HUES6 (cell line): ENCODE data around the gene CPPED1.
"Not testable (repeated sequence)": the region's sequence is repeated elsewhere in the genome, so short reads cannot be mapped to it uniquely, and the experiment has no call there.

ENCODE experiments used
- H3K27ac ChIP-seq: 2 replicates; pipeline ENCODE4 v1.7.0; 2013; ENCODE audit warnings: low read depth, mild to moderate bottlenecking, low read length, inconsistent platforms
- H3K27me3 ChIP-seq: 2 replicates; pipeline ENCODE4 v1.6.1; 2013; ENCODE audit warnings: low read length; ENCODE audit not compliant: control insufficient read depth, insufficient read depth
- H3K36me3 ChIP-seq: 2 replicates; pipeline ENCODE4 v1.6.1; 2013; ENCODE audit warnings: low read length; ENCODE audit not compliant: control insufficient read depth, insufficient read depth
- H3K4me1 ChIP-seq: 2 replicates; pipeline ENCODE4 v1.6.1; 2013; ENCODE audit warnings: low read length; ENCODE audit not compliant: control insufficient read depth, insufficient read depth
- H3K4me3 ChIP-seq: 2 replicates; pipeline ENCODE4 v1.5.1; 2013; ENCODE audit warnings: low read depth, low read length
- H3K9ac ChIP-seq: one replicate; pipeline ENCODE4 v1.6.1; 2013; ENCODE audit warnings: mild to moderate bottlenecking, low read length
- H3K9me3 ChIP-seq: 2 replicates; pipeline ENCODE4 v1.6.1; 2013; ENCODE audit warnings: low read depth, low read length; ENCODE audit not compliant: control insufficient read depth, insufficient read depth

CPPED1 gene

DNA sequence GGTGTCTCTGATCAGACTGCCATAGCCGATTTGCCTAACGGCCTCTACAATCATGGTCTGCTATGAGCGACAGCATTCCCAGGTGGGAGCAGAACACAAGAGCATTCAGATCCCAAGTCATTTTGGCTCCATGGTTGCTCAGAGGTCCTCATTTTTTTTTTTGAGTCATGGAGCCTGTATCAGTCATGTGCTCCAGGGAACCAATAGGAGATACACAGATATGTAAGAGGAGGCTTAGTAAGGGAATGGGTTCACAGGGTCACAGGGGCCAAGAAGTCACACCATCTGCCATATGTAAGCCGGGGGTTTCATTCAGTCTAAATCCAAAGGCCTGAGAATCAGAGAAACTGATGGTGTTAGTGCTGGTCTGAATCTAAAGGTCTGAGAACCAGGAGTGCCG is 36.8 kb downstream of the CPPED1 start:
- no peak overlapping the region for H3K4me3 ChIP-seq
- no peak overlapping the region for H3K9ac ChIP-seq
- H3K36me3 ChIP-seq: no peaks in the 10 kb centered on the region
- H3K4me1 ChIP-seq: no peaks in the 10 kb centered on the region
- H3K27me3 ChIP-seq: no peaks in the 10 kb centered on the region
- H3K9me3 ChIP-seq: no peaks in the 10 kb centered on the region
- H3K27ac ChIP-seq: no peak overlapping the region

GRCh38 chr16:12766208-12766607 is 37.5 kb downstream of the CPPED1 start:
- H3K9ac ChIP-seq, H3K4me1 ChIP-seq, H3K4me3 ChIP-seq, H3K27me3 ChIP-seq, H3K36me3 ChIP-seq, H3K27ac ChIP-seq, H3K9me3 ChIP-seq: not testable (repeated sequence)

GRCh38 chr16:12764813-12765488 is 38.7 kb downstream of the CPPED1 start:
- H3K9ac ChIP-seq: no peak overlapping the region
- no peaks in the 10 kb centered on the region for H3K27me3 ChIP-seq

DNA sequence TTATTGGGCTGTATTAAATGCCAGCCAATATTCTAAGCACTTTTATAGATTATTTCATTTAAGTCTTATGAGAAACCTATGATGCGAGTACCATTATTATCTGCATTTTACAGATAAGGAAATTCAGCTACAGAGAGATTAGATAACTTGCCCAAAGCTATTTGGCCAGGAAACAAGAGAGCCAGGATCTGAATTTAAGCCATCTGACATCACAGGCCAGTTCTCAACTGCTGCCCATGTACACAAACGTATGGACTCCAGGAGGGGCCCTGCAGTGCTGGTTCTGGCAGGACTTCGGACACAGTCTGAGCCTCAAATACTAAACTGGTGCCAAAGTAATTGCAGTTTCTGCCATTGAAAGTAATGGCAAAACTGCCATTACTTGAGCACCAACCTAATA is 40.2 kb downstream of the CPPED1 start:
- no peaks in the 10 kb centered on the region for H3K4me1 ChIP-seq
- no peaks in the 10 kb centered on the region for H3K36me3 ChIP-seq
- H3K9ac ChIP-seq: no peak overlapping the region
- no peak overlapping the region for H3K27ac ChIP-seq
- no peaks in the 10 kb centered on the region for H3K9me3 ChIP-seq
- no peaks in the 10 kb centered on the region for H3K27me3 ChIP-seq
- H3K4me3 ChIP-seq: no peak overlapping the region

More at GRCh38 chr16:12764813-12765488, 38.7 kb downstream of the CPPED1 start:
- Histone ChIP-seq H3K9me3 (no peaks in the 10 kb centered on the region), H3K4me1 (no peaks in the 10 kb centered on the region), H3K4me3 (no peak overlapping the region), H3K36me3 (no peaks in the 10 kb centered on the region), H3K27ac (no peak overlapping the region)

- Histone ChIP-seq H3K4me1 (no peaks in the 10 kb centered on the region), H3K36me3 (no peaks in the 10 kb centered on the region), H3K27me3 (no peaks in the 10 kb centered on the region), H3K4me3 (no peak overlapping the region), H3K9ac (no peak overlapping the region), H3K9me3 (no peaks in the 10 kb centered on the region), H3K27ac (no peak overlapping the region)
These were observed 42.7 kb downstream of the CPPED1 start for GRCh38 chr16:12760819-12761611.

- H3K9me3 ChIP-seq: no peaks in the 10 kb centered on the region
- no peak overlapping the region for H3K9ac ChIP-seq
- no peaks in the 10 kb centered on the region for H3K4me1 ChIP-seq
- H3K36me3 ChIP-seq: no peaks in the 10 kb centered on the region
- H3K4me3 ChIP-seq: no peak overlapping the region
- H3K27me3 ChIP-seq: no peaks in the 10 kb centered on the region
- H3K27ac ChIP-seq: no peak overlapping the region
These were observed 44.8 kb downstream of the CPPED1 start for GRCh38 chr16:12758670-12759558.

DNA sequence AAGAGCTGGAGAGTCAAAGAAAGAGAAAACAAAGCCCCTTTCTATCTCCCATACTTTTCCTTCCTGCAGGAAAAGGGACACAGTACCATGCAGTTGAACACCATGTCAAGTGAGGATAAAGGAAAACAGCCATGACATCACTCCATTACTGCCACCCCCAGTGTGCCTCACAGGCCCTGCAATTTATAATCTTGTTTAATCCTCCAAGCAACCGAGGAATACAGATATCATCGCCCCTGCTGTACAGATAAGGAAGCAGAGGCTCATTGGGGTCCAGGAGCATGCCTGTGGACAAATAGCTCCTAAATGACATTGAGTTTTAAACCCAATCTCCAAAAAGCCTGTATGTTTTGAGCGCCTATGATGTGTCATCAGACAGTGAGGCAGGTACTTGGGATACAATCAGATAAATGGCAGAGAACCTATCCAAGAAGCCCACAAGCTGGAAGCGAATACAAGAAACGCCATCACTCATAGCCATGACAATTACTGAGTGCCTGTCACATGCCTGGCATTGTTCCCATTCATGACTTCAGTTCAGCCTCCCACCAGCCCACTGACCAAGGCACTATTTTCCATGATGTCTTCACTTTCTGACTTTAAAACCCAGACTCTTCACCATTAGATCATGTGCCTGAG is 45.5 kb downstream of the CPPED1 start:
- no peak overlapping the region for H3K27ac ChIP-seq
- H3K9me3 ChIP-seq: no peaks in the 10 kb centered on the region
- no peaks in the 10 kb centered on the region for H3K36me3 ChIP-seq

GRCh38 chr16:12757546-12757945 is 46.1 kb downstream of the CPPED1 start:
- no peaks in the 10 kb centered on the region; the same call in 1 of the 2 replicates for H3K4me1 ChIP-seq
- no peak overlapping the region for H3K9ac ChIP-seq
- H3K27ac ChIP-seq: no peak overlapping the region

More for the DNA sequence above, 45.5 kb downstream of the CPPED1 start:
- Histone ChIP-seq H3K27me3 (no peaks in the 10 kb centered on the region), H3K4me3 (no peak overlapping the region), H3K4me1 (no peaks in the 10 kb centered on the region; the same call in 1 of the 2 replicates), H3K9ac (no peak overlapping the region)

GRCh38 chr16:12754824-12755543 is 48.7 kb downstream of the CPPED1 start:
- Histone ChIP-seq H3K36me3 (no peaks in the 10 kb centered on the region), H3K9me3 (no peaks in the 10 kb centered on the region)

More at GRCh38 chr16:12757546-12757945, 46.1 kb downstream of the CPPED1 start:
- no peaks in the 10 kb centered on the region for H3K9me3 ChIP-seq
- no peaks in the 10 kb centered on the region for H3K36me3 ChIP-seq
- no peak overlapping the region for H3K4me3 ChIP-seq
- no peaks in the 10 kb centered on the region for H3K27me3 ChIP-seq

More at GRCh38 chr16:12754824-12755543, 48.7 kb downstream of the CPPED1 start:
- Histone ChIP-seq H3K9ac (no peak overlapping the region), H3K27me3 (no peaks in the 10 kb centered on the region), H3K4me3 (no peak overlapping the region), H3K4me1 (no peaks in the 10 kb centered on the region; the same call in 1 of the 2 replicates), H3K27ac (no peak overlapping the region)
